ENCODE results near the gene PRELP.

Gene PRELP

DNA sequence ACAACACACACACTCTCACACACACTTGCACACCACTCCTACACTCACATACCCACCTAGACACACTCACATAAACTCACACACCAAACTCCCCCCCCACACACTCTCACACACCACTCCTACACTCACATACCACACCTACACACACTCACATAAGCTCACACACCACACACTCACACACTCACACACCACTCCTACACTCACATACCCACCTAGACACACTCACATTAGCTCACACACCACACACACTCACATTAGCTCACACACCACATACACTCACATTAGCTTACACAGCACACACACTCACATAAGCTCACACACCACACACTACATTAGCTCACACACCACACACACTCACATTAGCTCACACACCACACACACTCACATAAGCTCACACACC is 51.4 kb downstream of the PRELP start:
- TF ChIP-seq, protein P1, sequence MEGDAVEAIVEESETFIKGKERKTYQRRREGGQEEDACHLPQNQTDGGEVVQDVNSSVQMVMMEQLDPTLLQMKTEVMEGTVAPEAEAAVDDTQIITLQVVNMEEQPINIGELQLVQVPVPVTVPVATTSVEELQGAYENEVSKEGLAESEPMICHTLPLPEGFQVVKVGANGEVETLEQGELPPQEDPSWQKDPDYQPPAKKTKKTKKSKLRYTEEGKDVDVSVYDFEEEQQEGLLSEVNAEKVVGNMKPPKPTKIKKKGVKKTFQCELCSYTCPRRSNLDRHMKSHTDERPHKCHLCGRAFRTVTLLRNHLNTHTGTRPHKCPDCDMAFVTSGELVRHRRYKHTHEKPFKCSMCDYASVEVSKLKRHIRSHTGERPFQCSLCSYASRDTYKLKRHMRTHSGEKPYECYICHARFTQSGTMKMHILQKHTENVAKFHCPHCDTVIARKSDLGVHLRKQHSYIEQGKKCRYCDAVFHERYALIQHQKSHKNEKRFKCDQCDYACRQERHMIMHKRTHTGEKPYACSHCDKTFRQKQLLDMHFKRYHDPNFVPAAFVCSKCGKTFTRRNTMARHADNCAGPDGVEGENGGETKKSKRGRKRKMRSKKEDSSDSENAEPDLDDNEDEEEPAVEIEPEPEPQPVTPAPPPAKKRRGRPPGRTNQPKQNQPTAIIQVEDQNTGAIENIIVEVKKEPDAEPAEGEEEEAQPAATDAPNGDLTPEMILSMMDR (IDR thresholded peaks at IDR 0.05; ENCODE audit: poor library complexity, severe bottlenecking): no peak
- no peaks in the 10 kb centered on the region for H3K27me3 ChIP-seq (ENCODE audit: insufficient read depth, poor library complexity, severe bottlenecking)
- peaks cover 7% of the 10 kb centered on the region for H3K4me1 ChIP-seq (ENCODE audit: insufficient read depth, poor library complexity, severe bottlenecking)
- H3K36me3 ChIP-seq (ENCODE audit: low read depth): no peaks in the 10 kb centered on the region
- no peak overlapping the region for H3K27ac ChIP-seq (ENCODE audit: poor library complexity, severe bottlenecking)
- no peaks in the 10 kb centered on the region for H3K9me3 ChIP-seq (ENCODE audit: severe bottlenecking)
- DNase-seq (ENCODE audit: low spot score): no peak
- no peak for ATAC-seq (ENCODE audit: low read depth)
- H3K4me3 ChIP-seq (ENCODE audit: severe bottlenecking): no peak overlapping the region

DNA sequence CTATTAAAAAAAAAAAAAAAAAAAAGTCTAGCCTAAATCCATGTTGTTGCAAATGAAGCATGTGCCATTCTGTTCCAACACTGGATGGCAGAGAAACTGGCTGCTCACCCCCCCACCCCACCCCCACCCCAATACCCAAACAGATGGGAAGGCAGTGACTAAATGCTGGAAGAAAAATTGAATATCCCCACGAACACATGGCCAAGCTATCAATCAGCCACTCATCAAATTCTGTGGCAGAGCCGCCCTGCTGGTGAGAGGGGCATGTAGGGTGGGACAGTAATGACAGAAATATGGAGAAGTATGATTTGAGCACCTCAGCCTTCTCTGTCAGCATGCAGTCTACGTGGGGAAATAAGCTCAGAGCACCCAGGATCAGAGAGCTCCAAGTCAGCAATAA is 52.5 kb downstream of the PRELP start:
- H3K4me3 ChIP-seq (ENCODE audit: severe bottlenecking): no peak overlapping the region
- H3K27me3 ChIP-seq (ENCODE audit: insufficient read depth, poor library complexity, severe bottlenecking): no peaks in the 10 kb centered on the region
- no peak for DNase-seq (ENCODE audit: low spot score)
- no peaks in the 10 kb centered on the region for H3K36me3 ChIP-seq (ENCODE audit: low read depth)
- no peak for ATAC-seq (ENCODE audit: low read depth)
- no peak overlapping the region for H3K27ac ChIP-seq (ENCODE audit: poor library complexity, severe bottlenecking)
- TF ChIP-seq, protein P1 (IDR thresholded peaks at IDR 0.05; ENCODE audit: poor library complexity, severe bottlenecking): no peak
- H3K4me1 ChIP-seq (ENCODE audit: insufficient read depth, poor library complexity, severe bottlenecking): peaks cover 7% of the 10 kb centered on the region
- H3K9me3 ChIP-seq (ENCODE audit: severe bottlenecking): no peaks in the 10 kb centered on the region

DNA sequence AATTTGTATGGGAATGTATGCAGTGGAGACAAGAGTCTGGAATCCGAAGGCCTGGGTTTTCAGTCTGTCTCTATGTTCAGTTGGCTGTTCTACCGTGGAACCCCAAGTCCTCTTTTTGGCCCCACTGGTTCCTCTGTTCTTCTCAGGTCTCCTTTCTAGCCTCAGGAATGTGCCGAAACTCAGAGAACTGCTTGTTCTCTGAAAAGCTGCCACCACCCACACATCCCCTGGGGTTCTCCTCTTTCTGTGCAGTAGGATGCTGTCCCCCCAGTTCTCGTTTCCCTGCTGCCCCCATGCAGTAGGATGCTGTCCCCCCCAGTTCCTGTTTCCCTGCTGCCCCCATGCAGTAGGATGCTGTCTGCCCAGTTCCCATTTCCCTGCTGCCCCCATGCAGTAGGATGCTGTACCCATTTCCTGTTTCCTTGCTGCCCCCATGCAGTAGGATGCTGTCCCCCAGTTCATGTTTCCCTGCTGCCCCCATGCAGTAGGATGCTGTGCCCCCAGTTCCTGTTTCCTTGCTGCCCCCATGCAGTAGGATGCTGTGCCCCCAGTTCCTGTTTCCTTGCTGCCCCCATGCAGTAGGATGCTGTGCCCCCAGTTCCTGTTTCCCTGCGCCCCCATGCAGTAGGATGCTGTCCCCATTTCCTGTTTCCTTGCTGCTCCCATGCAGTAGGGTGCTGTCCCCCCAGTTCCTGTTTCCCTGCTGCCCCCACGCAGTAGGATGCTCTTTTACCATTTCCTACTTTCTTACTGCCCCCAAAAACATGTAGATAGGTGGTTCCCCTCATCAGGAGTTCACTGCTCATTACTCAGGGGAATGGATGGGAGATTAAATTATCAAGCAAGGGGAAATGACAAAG is 53.6 kb downstream of the PRELP start:
- no peak overlapping the region for H3K4me3 ChIP-seq (ENCODE audit: severe bottlenecking)
- no peaks in the 10 kb centered on the region for H3K36me3 ChIP-seq (ENCODE audit: low read depth)
- ATAC-seq (ENCODE audit: low read depth) (no peak), DNase-seq (ENCODE audit: low spot score) (no peak)
- H3K27ac ChIP-seq (ENCODE audit: poor library complexity, severe bottlenecking): no peak overlapping the region
- peaks cover 12% of the 10 kb centered on the region for H3K4me1 ChIP-seq (ENCODE audit: insufficient read depth, poor library complexity, severe bottlenecking)
- no peaks in the 10 kb centered on the region for H3K27me3 ChIP-seq (ENCODE audit: insufficient read depth, poor library complexity, severe bottlenecking)
- H3K9me3 ChIP-seq (ENCODE audit: severe bottlenecking): no peaks in the 10 kb centered on the region
- TF ChIP-seq, protein P1 (IDR thresholded peaks at IDR 0.05; ENCODE audit: poor library complexity, severe bottlenecking): no peak

DNA sequence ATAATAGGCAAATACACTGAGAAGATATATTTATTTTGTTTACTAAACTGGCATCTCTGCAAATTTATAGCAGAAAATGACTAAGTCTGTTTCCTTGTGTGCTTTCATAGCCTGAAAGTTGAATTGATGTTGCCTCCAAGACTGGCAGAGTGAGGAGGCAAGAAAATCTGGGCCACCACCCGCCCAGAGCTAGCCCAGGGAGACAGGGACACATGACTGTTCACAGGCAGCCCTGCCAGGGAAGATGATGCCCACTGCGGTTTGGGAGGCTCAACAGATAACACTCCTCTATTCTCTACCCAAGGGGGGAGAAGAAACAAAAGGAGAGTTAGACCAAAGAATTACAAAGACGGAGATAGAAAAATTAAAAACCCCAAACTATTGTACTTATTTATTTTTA is 55.5 kb downstream of the PRELP start:
- ATAC-seq (ENCODE audit: low read depth) (no peak), DNase-seq (ENCODE audit: low spot score) (no peak)
- no peaks in the 10 kb centered on the region for H3K27me3 ChIP-seq (ENCODE audit: insufficient read depth, poor library complexity, severe bottlenecking)

More for the DNA sequence above, 55.5 kb downstream of the PRELP start:
- Histone ChIP-seq H3K27ac (ENCODE audit: poor library complexity, severe bottlenecking) (no peak overlapping the region), H3K4me3 (ENCODE audit: severe bottlenecking) (no peak overlapping the region), H3K36me3 (ENCODE audit: low read depth) (no peaks in the 10 kb centered on the region), H3K9me3 (ENCODE audit: severe bottlenecking) (no peaks in the 10 kb centered on the region), H3K4me1 (ENCODE audit: insufficient read depth, poor library complexity, severe bottlenecking) (peaks cover 25% of the 10 kb centered on the region)
- TF ChIP-seq, protein P1 (IDR thresholded peaks at IDR 0.05; ENCODE audit: poor library complexity, severe bottlenecking): no peak

All from RWPE2 (cell line).